GM19452 (cell line): ENCODE measurements around the gene FIZ1.
A peak's percentile ranks its signal among the peaks of the same experiment; 100 is the strongest.
"Not testable (repeated sequence)": the region's sequence is repeated elsewhere in the genome, so short reads cannot be mapped to it uniquely, and the experiment has no call there.

ENCODE experiments used
- ATAC-seq: cut with Tn5 transposase; IDR thresholded peaks from one replicate; pipeline ENCODE4 v1.9.1; 2021; ENCODE audit not compliant: unreplicated experiment

The FIZ1 gene

DNA sequence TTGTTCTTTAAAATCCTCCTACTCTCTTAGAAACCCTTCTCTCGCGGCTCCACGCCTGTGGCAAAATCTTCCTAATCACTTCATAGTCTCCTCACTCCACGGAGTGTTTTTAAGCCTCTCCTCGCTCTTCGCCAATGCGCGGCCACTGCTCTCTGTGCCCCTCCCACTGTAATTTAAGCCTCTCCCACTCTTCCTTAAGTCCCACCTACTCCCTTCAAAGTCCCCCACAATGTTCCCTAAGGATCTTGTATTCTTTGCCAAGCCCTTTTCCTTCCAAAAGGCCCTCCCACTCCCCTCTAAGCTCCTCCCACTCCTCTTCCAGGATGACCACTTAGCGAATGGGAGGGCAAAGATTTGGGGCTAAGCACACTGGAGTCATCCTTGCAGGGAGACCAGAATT is 1.3 kb downstream of the FIZ1 start:
- no peak for ATAC-seq

DNA sequence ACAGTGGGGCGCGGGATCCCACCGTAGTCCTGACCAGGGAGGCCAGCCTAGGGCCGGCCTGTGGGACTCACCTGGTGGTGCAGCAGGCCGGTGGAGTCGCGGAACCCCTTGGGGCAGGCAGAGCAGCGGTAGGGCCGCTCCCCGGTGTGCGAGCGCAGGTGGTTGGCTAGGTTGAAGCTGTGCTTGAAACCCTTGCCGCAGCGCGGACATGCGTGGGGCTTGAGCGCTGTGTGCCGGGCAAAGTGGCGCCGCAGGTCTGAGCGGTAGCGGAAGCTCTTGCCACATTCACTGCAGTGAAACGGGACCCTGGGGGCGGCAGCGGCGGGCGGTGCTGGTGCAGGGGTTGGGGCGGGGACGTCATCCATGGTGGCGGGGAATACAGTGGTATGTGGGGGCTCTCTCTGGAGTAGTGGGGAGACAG is 1.8 kb downstream of the FIZ1 start:
- no peak for ATAC-seq

DNA sequence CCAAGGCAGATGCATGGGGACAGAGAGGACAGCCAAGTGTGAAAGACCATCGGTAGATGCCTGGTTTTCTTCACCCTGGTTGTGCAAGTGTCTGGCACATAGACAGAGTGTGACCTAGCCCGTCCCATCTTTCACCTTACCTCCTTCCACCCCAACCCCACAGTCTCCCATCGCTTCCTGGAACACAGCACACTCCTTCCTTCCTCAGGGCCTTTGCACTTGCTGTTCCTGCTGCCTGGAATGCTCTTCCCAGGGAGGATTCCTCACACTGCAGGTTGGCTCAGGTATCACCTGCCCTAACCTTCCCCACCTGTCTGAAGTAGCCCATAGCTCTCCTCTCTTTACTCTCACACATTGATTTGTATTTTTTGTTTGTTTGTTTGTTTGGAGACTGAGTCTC is 3.0 kb downstream of the FIZ1 start:
- no peak for ATAC-seq

DNA sequence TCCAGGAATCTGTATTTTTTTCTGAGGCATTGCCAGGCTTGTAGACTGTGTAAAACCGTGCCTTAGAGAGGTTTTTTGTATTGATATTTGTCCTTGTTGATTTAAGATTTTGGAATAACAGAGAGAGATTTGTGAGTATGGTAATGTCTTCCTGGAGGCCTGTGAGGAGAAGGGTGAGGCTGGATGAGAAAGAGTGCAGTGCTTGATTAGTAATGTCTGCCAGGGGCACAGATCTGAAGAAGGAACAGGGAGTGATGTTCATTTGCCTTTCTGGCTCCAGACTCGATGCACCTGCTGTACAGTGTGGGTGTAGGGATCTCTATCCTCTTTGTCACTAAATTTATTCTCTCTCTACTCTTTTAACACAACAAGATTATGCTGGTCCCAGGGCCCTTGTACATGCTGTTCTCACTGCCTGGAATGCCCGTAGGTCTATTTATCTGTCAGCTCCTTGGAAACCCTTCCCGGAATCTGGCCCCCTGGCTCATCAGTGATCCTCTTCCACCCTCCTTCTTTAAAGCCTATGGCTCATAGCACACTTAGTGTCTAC is 4.2 kb downstream of the FIZ1 start:
- no peak for ATAC-seq

DNA sequence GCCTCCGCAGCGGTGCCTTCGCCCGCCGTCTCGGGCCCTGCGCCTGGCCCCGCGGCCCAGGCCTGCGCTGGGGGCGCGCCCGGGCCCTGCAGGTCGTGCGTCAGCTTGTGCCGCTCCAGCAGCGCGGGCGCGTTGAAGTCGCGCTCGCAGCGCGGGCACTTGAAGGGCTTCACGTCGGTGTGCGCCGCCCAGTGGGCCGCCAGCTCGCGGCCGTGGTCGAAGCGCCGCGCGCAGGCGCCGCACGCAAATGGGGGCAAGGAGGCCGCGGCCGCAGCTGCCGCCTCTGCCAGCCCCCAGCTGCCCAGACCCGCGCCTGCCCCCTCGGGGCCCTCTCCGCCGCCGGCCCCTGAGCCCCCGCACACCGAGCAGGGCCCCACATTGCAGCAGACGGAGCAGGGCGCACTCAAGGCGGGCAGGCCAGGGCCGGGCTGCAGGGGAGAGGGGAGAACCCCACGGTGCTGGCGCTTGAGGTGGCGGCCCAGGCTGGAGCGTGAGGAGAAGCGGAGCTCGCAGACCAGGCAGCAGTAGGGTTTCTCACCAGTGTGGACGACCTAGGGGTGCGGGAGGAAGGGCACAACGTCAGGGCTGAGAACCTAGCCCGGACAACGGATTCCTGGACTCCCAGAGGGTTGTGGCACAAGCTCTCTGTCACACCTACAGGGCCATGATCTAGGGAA is 6.1 kb downstream of the FIZ1 start:
- no peak for ATAC-seq

DNA sequence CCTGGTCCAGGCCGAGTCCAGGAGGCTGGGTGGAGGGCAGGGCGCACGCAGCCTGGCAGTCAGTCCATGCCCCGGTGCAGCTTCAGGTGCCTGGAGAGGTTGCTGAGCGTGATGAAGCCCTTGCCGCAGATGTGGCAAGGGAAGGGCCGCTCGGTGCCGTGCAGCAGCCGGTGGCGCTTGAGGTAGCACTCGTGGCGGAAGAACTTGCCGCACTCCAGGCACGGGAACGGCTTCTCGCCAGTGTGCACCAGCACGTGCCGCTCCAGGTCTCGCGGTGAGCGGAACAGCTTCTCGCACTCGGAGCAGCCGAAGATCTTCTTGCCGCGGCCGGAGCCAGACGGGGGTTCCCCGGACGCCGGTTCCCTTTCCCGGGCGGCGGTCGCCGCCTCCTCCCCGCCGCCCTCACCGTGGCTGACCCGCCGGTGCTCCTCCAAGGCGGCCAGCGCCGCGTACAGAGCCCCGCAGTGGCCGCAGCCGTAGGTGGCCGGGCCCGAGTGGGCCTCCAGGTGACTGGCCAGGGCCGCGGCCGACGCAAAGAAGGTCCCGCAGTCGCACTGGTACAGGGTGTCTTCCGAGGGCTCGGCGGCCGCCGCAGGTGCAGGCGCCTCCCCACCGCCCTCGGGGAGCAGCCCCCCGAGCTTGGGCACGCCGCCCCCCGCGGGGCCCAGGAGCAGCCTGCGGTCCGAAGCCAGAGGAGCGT is 6.8 kb downstream of the FIZ1 start:
- no peak for ATAC-seq

DNA sequence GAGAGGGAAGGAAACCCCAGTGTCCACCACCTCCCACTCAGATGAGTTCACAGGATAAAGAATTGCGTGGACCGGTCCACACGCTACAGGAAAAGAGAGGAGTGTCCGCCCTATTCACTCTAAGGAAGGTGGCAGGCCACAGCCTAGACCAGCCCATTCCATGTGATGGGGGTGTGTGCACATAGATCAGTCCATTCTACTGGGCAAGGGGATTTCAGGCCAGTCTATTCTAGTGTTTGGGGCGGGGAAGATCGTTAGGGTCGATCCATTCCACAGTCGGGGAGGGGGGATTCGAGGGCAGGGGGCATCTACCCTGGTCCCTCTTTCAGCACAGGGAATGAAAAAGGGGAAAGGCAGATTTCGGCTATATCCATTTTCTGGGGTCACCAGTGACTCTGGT is 7.8 kb downstream of the FIZ1 start:
- no peak for ATAC-seq

DNA sequence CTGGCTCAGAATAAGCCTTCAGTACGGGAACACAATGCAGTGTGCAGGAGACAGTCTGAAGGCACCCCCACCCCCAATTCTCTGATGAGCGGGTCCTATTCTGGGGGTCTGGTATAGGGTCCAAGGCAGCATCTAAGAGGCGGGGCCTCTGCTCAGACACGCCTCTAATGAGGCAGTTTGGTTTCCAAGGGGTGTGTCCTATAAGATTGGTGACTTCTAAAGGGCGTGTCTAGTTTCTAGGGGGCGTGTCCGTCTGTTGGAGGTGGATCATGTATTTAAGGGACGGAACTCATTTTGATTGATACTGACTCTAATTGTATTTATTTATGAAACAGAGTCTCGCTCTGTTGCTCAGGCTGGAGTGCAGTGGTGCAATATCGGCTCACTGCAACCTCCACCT is 8.7 kb downstream of the FIZ1 start:
- ATAC-seq: no peak

DNA sequence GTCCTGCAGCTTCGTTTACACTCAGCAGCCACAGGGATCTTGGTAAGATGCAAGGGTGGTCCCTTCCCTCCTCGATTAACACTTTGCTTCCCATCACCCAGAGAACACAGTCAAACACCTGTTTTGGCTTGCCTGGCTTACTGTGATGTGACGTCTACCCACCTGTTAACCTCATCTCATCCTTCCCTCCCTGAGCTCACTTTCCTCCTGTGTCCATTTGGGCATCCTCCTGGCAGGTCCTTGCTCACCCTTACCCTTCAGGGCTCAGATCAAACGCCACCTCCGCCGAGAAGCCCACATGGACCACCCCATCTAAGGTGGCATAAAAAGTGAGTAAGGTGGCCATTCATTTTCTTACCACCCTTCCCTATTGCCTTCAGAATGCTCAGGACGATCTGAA is 9.2 kb downstream of the FIZ1 start:
- ATAC-seq: no peak

DNA sequence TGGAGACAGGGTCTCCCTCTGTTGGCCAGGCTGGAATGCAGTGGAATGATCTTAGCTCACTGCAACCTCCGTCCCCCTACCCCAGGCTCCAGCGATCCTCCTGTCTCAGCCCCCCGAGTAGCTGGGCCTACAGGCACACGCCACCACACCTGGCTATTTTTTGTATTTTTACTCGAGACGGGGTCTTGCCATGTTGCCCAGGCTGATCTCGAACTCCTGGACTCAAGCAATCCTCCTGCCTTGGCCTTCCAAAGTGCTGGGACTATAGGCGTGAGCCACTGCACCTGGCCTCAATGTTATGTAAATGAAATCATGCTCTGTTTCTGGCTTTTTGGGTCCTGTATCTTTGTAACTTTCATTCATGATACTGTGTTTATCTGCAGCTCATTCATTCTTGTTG is 10.6 kb downstream of the FIZ1 start:
- ATAC-seq: no peak

DNA sequence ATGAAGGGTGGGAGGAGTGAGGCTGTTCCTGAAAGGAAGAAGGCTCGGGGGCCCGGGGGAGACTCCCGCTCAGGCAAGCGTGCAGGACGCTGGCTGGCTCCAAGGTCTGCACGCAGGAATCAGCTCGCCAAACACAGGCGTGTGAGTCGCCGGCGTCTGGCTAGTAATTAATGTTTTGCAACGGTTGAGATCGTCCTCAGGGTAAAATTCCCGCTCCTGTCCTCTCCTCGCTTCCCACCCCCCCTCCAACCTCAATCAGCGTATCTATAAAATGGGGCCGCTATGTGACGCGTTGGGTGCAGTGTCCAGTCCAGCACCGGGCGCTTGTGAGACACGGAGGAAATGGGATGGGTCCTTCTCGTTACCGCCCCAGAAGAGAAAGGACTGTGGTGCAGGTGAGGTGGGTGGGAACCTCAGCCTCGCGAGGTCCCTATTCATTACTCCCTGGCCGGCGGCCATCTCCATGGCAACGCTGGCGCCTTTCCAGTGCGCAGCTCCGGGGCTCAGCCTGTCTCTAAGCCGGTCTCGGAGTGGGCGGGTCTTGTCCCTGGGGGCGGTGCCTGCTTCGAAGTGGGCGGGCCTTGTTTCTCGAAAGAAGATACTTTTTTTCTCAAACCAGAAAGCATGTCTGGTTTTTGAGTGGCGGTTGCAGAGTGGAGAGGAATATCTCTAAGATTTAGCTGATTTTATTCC is 12.2 kb downstream of the FIZ1 start:
- peak; percentile 95 for ATAC-seq

DNA sequence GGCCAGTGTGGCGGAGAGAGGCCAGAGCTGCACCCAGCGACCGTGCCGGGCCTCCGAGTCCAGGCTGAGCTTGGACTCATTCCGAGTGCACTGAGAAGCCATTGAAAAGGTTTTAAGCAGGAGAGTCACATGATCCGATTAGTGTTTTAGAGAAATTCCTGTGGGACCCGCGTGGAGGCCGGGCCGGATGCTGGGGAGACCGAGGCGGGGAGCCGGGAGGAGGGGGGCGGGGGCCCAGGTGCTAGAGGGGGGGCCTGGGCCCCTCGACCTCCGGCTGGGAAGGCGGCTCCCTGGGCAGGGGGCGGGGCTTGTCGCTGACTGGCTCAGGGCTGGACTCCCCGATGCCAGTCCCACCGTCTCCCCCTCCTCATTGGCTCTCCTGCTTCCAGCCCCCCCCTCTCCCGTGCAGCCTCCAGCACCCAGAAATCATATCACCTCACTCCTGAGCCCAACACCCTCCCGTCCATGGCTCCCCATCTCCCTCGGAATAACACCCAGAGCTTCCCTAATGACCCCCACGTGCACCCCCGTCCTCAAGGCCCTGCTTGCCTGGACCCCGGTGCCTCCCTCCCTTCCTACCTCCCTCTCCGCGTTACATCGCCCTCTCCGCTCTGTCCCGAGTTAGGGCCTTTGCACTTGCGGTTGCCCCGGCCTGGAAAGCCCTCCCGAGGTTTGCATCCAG is 13.5 kb downstream of the FIZ1 start:
- no peak for ATAC-seq

DNA sequence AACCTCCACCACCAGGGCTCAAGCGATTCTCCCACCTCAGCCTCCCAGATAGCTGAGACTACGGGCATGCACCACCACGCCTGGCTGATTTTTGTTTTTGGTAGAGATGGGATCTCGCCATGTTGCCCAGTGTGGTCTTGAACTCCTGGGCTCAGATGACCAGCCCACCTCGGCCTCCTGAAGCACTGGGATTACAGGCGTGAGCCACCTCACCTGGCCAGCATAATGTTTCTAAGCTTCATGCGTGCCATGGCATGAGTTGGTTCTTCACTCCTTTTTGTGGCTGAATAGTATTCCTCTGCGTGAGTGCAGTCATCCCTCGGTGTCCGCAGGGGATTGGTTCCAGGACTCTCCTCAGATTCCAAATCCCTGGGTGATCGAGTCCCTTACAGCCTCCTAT is 14.4 kb downstream of the FIZ1 start:
- no peak for ATAC-seq

DNA sequence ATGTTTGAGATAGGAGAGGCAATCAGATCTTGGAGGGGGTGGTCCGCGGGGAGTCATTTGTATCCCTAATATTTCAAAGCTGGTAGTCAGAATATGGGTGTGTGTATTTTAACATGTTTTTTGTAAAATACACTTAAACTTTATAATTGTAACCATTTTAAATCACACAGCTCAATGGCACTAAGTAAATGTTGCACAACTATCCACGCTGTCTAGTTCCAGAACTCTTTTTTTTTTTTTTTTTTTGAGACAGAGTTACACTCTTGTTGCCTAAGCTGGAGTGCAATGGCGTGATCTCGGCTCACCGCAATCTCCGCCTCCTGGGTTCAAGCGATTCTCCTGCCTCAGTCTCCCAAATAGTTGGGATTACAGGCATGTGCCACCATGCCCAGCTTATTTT is 15.4 kb downstream of the FIZ1 start:
- not testable (repeated sequence) for ATAC-seq

DNA sequence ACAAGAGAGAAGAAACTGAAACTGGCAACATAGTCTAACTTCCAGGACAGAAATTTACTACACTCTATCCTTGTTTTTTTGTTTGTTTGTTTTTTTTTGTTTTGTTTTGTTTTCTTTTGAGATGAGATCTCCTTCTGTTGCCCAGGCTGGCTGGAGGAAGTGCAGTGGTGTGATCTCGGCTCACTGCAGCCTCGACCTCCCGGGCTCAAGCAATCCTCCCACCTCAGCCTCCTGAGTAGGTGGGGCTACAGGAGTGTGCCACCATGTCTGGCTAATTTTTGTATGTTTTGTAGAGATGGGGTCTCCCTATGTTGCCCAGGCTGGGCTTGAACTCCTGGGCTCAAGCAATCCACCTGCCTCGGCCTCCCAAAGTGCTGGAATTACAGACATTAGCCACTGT is 17.0 kb downstream of the FIZ1 start:
- ATAC-seq: not testable (repeated sequence)

DNA sequence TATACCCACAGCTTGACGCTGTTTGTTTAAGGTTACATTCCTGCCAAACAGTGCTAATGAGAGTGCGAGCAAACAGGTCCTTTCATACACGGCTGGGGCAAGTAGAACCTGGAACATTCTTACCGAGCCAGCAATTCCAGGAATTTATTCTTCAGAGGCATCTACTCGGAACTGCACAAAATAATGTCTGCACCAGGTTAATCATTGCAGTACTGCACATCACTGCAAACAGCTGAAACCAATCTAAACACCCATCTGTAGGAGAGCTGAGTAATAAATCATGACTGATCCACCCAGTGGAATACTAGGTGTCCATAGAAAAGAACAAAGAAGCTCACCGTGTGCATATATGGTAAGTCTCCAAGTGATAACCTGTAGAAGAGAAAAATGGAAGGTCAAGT is 17.5 kb downstream of the FIZ1 start:
- no peak for ATAC-seq

DNA sequence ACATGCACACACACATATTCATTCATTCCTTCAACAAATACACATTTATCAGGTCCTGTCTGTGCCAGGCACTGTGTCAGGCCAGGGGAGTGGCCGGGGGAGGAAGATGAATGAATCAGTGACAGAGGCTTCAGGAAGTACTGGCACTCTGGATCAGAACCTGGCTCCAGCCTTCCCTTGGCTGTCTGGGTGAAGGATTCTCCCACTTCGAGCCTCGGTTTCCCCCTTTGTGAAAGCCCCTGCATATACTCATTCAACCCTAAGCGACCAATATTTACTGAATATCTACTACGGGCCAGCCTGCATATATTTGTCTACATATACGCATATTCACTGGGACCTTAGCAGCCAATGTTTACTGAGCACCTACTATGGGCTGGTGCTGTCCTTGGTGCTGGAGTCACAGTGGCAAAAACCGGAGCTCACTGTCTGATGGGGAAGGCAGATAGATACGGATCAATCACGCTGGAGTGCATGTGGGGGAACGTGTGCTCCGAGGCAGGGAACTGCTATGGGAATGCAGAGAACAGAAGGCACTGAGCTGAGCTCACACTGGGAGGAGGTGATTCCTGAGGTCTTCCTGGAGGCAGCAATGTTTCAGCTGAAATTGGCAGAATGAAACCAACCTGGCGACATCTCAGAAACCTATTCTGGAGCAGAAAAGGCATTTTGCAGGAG is 18.0 kb downstream of the FIZ1 start:
- ATAC-seq: no peak

DNA sequence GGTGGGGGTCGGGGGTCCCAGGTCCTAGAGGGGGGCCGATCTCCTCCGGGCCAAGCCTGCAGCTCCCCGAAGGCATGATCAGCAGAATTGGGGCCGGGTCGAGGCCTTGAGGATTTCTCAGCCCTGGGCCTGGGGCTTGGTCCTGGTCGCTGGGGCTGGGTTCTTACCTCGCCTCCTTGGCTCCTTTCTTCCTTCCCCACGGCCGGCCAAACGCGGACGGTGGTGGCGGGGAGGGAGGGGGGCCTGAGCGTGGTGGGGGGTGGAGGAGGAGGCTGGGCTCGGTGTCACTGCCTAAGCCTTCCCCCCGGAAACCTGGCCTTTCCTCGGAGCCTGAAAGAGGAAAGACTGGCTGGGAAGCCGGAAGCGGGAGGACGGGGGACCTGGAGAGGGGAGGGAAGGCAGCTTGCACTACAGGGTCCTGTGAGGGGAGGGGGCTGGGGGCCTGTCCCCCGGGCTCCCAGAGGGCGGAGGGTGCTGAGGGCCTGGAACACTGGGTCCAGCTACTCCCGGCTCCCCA is 18.6 kb downstream of the FIZ1 start, which contains the start of gene ZNF579:
Gene ZNF579 (minus strand): TSS at position 221 of the 517 bp plus-strand sequence. CDS start 1,209 bp downstream, outside the sequence.
- no peak for ATAC-seq

DNA sequence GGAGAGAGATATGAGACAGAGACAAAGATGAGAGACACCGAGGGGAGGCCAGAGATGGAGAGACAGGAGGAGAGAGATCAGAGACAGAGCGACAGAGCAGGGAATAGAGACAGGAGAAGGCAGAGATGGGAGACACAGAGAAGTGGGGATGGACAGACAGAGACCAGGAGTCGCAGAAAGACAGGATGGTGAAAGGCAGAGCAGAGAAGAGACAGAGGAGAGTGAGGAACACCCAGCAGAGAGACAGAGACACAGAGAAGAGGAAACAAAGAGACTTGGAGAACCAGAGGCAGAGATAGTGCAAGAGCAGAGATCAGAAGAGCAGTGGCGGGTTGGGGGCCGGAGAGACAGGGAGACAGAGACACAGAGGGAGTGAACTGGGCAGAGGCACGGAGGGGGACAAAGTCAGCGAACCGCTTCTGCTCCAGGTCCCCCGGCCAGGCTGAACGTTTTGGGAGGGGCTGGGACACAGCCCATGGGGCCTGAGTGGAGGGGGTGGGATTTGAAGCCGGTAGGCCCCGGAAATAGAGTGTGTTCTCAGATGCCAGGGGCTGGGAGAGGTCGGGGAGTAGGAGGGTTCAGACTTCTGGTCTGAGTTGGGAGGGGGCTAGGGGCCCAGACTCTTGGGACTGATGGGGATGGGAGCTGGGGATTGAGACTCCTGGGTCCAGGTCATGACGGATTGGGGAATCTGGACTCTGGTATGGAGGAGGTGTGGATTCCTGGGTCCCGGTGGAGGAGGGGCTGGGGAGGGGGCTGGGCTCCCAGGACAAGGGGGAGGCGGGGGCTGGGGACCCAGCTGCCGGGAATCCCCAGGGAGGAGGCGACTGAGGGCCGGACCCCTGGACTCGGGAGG is 19.3 kb downstream of the FIZ1 start:
- ATAC-seq: no peak
